GM15510 (cell line): ENCODE data around the gene CEBPG.

ENCODE experiments used
- POLR2A ChIP-seq: IDR thresholded peaks from 3 replicates; pipeline ENCODE4 v1.6.1; 2011; ENCODE audit warnings: borderline replicate concordance; ENCODE audit not compliant: insufficient read length; ENCODE audit errors: extremely low read depth

Gene CEBPG

DNA sequence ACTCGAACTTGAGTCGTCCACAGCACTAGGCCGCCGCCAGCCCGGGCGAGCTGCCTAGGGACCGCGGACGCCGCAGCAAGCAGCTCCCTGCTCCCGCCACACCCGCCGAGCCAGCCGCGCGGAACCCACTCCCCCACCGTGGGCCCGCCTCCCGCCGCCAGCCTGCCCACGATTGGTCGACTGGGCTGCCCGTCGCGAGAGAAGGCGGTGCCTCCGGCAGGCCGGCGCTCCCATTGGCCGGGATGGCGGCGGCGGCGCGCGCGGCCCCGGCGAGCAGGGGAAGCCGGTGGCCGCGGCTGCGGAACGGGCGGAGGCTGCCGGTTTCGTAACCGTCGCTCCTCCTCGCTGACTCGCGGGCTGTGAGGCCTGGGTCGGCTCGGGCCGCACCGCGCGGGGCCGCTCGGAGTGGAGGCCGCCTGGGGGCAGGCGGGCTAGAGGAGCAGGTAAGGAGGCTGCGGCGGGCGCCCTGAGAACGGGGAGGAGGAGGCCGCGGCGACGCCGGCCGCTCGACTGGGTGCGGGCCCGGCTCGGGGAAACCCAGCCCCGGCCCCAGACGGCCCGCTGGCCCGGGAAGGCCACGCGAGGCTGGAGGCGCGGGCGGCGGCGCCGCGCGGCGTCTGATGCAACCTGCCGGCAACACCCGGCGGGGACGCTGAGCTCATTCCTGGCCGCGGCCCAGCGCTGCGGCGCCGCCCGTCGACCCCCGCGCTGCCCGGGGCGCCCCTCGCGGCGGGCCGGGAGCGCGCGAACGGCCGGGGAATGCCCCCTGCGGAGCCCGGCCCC, at the start of gene CEBPG:
CEBPG (plus strand) TSS at position 257 of the 783 bp plus-strand sequence. CDS start 5,531 bp downstream, outside the sequence.
- peak; percentile 92 for TF ChIP-seq POLR2A

DNA sequence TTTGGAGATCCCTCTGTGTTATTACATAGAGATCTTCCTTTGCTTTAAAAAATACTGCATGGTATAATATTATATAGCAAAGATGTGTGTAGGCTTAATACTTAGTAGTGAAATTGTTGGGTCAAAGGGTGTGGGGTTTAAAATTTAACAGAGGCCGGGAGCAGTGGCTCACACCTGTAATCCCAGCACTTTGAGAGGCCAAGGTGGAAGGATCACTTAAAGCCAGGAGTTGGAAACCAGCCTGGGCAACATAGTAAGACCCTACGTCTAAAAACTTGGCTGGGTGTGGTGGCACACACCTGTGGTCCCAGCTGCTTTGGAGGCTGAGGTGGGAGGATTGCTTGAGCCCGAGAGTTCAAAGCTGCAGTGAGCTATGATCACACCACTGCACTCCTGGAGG, 48.9 kb upstream of the CEBPG start:
- TF ChIP-seq POLR2A, result no peak

DNA sequence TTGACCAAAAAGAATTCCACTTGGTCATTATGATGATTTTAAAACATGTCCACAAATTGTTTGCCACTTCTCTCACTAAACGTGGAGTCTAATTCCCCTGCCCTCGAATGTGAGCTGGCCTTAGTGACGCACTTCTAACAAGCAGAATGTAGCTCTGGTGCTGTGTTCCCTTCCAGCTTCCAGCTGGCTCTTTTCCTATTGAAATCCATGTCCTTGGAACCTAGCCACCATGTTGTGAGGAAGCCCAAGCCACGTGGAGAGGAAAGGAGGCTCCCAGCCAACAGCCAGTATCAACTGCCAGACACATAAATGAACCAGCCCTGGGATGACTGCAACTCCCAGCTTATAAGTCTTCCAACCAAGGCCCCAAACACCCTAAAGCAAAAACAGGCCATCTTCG, 47.6 kb upstream of the CEBPG start:
- TF ChIP-seq POLR2A, result no peak

DNA sequence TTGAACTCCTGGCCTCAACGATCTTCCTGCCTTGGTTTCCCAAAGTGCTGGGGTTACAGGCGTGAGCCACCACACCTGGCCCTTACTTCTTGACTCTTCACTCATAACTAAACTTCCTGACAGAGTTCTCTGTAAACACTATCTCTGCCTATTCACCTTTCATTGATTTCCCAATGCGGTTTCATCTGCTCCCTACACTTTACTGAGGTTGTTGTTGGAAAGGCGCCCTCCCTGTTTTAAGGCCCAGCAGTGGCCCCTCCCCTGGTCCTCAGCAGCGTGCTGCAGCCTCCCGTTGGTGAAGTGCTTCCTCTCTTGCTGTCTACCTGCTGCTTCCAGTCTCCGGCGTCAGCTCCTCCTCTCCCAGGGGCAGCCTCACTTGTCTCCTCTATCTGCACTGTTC, 44.4 kb upstream of the CEBPG start:
- TF ChIP-seq POLR2A, result no peak

DNA sequence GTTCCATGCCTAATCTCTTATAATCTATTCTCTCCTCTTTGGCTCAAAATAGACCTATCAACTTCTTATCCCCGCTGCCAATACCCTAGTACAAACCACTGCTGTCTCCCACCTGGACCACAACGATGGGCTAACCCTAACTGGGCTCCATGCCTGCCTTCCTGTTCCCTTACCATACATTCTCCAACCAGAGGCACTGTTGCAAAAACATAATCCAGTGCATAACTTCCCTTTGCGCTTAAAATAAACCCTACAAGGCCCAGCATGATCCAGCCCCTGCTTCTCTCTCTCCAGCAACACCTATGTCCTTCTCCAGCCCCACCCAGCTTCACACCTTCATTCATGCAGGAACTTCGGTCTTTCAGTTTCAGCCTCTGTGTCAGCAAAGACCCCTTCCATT, 43.8 kb upstream of the CEBPG start:
- no peak for TF ChIP-seq POLR2A

DNA sequence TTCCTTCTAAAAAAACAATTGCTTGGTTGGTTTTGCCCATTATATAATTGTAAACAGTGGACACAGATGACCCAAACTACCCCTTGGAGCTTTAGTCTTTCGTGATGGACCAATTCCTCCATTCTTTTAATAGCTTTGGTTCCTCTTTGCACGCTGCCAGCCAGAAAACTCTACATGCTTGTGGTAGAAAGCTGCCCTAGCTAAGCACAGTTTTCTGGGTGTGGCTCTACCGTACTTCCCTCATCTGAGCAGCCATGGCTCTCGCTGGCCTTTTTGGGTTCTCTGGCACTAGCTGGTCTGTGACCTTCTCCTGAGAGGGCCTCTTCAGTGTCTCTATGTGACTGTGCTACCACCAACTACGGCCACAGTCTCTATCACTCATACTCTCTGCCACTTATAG, 41.3 kb upstream of the CEBPG start:
- TF ChIP-seq POLR2A, result no peak

DNA sequence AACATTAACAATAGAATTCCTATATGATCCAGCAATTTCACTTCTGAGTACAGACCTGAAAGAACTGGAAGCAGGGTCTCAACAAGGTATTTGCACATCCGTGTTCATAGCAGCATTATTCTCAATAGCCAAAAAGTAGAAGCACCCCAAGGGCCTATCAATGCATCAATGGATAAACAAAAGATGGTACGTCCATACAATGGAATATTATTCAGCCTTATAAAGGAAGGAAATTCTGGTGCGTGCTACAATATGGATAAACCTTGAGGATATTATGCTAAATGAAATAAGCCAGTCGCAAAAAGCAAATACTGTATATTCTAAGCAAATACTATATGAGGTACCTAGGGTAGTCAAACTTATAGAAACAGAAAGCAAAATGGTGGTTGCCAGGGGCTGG, 40.4 kb upstream of the CEBPG start:
- no peak for TF ChIP-seq POLR2A

DNA sequence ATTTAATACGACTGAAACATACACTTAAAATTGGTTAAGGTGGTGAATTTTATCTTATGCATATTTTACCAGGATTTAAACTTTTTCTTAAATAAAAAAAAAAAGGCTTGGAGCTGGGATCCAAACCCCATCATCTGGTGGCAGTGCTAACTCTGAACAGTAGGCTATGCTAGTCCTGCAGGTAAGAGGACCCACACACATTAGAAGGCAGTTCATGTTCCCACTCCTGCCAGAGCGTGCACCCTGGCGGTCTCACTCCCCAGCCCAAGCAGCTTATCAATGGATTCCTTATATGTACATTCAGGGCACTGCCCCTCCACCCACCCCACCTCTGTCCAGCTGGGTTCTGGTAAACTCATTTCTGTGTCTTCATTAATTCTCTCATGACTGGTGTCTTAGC, 39.9 kb upstream of the CEBPG start:
- TF ChIP-seq POLR2A, result no peak

DNA sequence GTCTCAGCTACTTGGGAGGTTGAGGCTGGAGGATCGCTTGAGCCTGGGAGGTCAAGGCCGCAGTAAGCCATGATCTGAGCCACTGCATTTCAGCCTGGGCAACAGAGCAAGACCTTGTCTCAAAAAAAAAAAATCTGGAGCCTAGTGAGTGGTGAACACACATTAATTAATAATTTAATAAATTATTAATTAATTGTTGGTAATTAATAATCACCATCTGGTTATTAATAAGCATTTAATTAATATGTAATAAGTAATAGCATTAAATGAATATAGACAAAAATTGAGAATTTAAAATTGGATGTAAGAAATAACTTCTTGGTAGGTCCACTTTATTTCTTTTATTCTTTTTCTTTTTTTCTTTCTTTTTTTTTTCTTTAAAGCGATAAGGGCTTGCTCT, 39.2 kb upstream of the CEBPG start:
- no peak for TF ChIP-seq POLR2A

DNA sequence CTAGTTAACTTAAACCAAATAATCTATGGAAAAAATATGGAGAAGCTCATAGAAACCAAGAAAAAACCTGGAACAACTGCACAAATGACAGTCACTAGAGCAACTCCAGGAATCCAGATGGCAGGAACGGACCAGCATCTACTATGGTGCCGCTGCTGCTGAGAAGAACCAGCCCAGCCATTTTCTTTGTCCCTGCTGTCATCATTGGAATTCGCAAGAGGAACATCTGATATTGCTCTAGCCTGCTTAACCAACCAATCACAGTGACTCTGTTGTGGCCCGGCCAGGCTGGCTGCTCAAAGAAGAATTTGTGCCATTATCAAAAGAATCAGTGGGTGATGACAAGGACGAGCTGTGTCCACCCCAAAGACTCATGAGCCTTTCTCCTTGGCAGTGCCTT, 38.1 kb upstream of the CEBPG start:
- TF ChIP-seq POLR2A, result no peak

DNA sequence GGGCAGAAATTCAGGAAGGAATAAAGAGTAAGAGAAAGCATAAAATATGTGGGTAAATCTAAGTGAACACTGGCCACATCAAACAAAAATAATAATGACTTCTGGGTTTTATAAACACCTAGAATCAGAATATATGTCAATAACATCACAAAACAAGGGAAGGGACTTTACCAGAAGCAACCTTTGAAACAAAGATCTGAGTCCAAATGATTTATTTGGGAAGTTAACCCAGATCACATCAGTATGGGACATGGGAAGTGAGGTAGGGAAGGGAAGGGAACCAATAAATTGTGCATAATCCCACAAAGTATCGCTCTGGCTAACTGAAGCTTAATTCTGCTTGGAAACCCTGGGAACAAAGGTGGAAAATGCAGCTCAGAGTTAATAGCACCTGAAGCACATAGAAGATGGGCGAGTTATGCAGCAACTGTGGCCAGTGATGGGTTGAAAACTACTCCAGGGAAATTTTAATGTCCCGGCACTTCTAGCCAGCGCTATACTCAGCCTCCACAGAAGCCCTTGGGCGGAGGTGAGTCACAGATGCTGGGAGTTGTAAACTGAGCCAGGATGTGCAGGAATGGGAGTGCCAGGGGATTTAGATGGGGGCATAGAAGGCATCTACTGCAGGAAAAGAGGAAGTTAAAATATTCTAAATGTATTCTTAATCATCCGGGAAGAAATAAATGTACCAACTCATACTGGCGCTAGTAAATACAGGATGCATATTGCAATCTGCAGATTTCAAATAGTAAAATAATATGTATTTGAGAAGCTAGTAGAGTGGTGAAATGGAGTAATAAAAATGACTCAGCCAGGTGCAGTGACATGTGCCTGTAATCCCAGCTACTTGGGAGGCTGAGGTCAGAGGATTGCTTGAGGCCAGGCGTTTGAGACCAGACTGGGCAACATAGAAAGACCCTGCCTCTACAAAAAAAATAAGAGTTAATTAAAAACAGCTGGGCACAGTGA, 34.2 kb upstream of the CEBPG start:
- TF ChIP-seq POLR2A, result no peak

DNA sequence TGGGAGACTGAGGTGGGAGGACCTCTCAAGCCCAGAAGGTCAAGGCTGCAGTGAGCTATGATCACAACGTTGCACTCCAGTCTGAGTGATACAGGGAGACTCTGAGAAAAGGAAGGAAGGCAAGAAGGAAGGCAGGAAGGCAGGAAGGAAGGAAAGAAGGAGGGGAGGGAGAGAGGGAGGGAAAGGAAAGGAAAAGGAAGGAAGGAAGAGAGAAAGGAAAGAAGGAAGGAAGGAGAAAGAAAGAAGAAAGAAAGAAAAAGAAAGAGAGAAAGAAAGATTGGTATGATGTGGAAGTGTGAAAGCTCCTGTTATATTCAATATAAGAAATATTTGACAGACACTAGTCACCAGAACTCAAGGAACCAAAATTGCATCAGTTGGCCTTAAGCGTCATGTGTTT, 32.5 kb upstream of the CEBPG start:
- TF ChIP-seq POLR2A, result no peak

DNA sequence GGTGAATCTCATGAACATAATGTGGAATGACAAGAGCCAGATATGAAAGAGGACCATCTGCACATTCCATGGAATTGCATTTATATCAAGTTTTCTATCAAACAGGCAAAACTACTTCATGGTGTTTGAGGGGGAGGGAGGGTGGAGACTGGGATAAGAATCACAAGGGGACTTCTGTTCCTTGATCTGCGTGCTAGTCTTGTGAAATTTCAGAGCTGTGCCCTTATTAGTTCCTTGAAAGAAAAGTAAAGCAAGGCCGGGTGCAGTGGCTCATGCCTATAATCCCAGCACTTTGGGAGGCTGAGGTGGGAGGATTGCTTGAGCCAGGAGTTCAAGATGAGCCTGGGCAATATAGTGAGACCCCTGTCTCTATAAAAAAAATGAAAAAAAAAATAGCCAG, 30.2 kb upstream of the CEBPG start:
- TF ChIP-seq POLR2A, result no peak

DNA sequence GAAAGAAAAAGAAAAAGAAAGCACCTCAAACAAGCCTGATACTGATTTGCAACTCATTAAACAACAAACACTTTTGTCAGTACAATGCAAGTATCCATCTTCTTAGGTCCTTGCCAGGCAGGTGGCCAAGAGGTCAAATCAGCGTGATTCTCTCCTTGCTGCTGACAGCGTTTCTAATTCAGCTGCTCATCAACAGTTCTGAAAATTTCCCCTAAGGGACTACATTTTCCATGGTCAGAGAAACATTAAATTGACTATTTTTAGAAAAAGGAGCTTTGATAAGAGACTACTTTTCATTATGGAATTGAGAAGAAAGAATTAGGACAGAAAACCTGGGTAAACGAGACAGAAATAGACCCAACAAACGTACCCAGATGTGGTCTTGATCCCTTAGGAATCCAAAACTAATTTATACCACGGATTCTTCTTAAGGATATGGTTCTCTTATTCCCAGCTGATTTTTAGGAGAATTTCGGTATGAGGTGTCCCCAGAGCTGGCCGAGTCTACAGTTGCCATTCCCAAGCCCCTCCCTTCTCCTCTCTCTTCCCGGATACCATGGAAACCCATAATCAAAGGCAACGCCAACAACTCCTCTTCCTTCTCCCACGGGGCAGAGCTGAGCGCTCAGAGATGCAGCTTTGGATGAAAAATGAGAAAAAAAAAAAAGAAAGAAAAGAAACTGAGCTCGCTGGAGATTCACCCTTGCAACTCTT, 29.5 kb upstream of the CEBPG start:
- TF ChIP-seq POLR2A, result no peak

DNA sequence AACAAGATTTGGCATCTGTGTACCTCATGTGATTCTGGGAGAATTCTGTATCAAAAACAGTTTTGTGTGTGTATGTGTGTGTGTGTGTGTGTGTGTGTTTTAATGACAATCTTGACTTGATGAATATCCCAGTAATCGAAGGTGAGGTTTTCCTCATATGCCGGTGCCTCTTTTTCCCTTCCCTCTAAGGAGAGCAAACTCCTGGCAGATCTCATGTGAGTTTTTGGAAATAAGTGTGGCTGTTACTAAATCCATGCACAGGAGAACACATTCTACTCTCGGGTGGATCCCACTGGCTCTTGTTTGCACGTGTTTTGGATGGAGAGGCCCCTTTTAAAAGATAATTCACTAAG, 29.0 kb upstream of the CEBPG start:
- no peak for TF ChIP-seq POLR2A
